H9 (cell line): Measurements from ENCODE around the gene COX4I2. TPM values are rescaled to one million over a fixed set of nuclear protein-coding genes. Genes with fewer than 3 reads are reported as not detected.

ENCODE experiments used
- DNase-seq: peaks from one replicate; pipeline ENCODE4 v3.0.0-alpha.2; 2017
- H2AFZ ChIP-seq: one replicate; pipeline ENCODE4 v1.6.1; 2013; ENCODE audit warnings: mild to moderate bottlenecking, low read length, control low read depth, moderate library complexity
- H2AK5ac ChIP-seq: 2 replicates; pipeline ENCODE4 v1.6.1; 2013; ENCODE audit warnings: low read length, control low read depth, mixed read lengths; ENCODE audit not compliant: insufficient read length
- H2BK120ac ChIP-seq: one replicate; pipeline ENCODE4 v1.6.1; 2013; ENCODE audit warnings: low read depth, mild to moderate bottlenecking, low read length, control low read depth, inconsistent platforms; ENCODE audit not compliant: poor library complexity, severe bottlenecking
- H2BK12ac ChIP-seq: 2 replicates; pipeline ENCODE4 v1.6.1; 2013; ENCODE audit warnings: low read length, control low read depth, mixed read lengths, low read depth; ENCODE audit not compliant: insufficient read length
- H2BK15ac ChIP-seq: 2 replicates; pipeline ENCODE4 v1.6.1; 2013; ENCODE audit warnings: low read depth, low read length, control low read depth
- H2BK20ac ChIP-seq: one replicate; pipeline ENCODE4 v1.6.1; 2013; ENCODE audit warnings: low read depth, mild to moderate bottlenecking, low read length, control low read depth, inconsistent platforms; ENCODE audit not compliant: poor library complexity, severe bottlenecking
- H2BK5ac ChIP-seq: 2 replicates; pipeline ENCODE4 v1.6.1; 2013; ENCODE audit warnings: low read length, control low read depth, mixed read lengths; ENCODE audit not compliant: insufficient read length
- H3K14ac ChIP-seq: 2 replicates; pipeline ENCODE4 v1.6.1; 2013; ENCODE audit warnings: low read length, control low read depth; ENCODE audit not compliant: insufficient read depth
- H3K18ac ChIP-seq: 2 replicates; pipeline ENCODE4 v1.6.1; 2013; ENCODE audit warnings: low read depth, mild to moderate bottlenecking, mixed read lengths, low read length, control low read depth; ENCODE audit not compliant: insufficient read length
- H3K23ac ChIP-seq: 2 replicates; pipeline ENCODE4 v1.6.1; 2013; ENCODE audit warnings: low read length, control low read depth, mixed read lengths, low read depth; ENCODE audit not compliant: insufficient read length
- H3K23me2 ChIP-seq: 2 replicates; pipeline ENCODE4 v1.6.1; 2013; ENCODE audit warnings: low read depth, mild to moderate bottlenecking, mixed read lengths, low read length, control low read depth; ENCODE audit not compliant: insufficient read length, poor library complexity, severe bottlenecking
- H3K27ac ChIP-seq: 2 replicates; pipeline ENCODE4 v1.5.1; 2013; ENCODE audit warnings: low read length, control low read depth, mixed read lengths, low read depth; ENCODE audit not compliant: insufficient read length
- H3K27me3 ChIP-seq: 2 replicates; pipeline ENCODE4 v1.6.1; 2013; ENCODE audit warnings: low read length, control low read depth, inconsistent platforms; ENCODE audit not compliant: insufficient read depth
- H3K4ac ChIP-seq: 2 replicates; pipeline ENCODE4 v1.6.1; 2013; ENCODE audit warnings: low read depth, mild to moderate bottlenecking, control low read depth, inconsistent platforms, low read length, moderate library complexity
- H3K4me1 ChIP-seq: 2 replicates; pipeline ENCODE4 v1.6.1; 2013; ENCODE audit warnings: low read length, control low read depth, inconsistent platforms; ENCODE audit not compliant: insufficient read depth
- H3K4me2 ChIP-seq: 2 replicates; pipeline ENCODE4 v1.6.1; 2013; ENCODE audit warnings: low read length, control low read depth, mixed read lengths; ENCODE audit not compliant: insufficient read length, insufficient read depth
- H3K56ac ChIP-seq: 2 replicates; pipeline ENCODE4 v1.6.1; 2013; ENCODE audit warnings: low read depth, mild to moderate bottlenecking, mixed read lengths, low read length, control low read depth; ENCODE audit not compliant: insufficient read length
- H3K79me1 ChIP-seq: 2 replicates; pipeline ENCODE4 v1.6.1; 2013; ENCODE audit warnings: low read depth, mild to moderate bottlenecking, moderate library complexity, low read length, control low read depth, inconsistent platforms; ENCODE audit not compliant: insufficient read depth, poor library complexity, severe bottlenecking
- H3K79me2 ChIP-seq: 2 replicates; pipeline ENCODE4 v1.6.1; 2013; ENCODE audit warnings: low read length, control low read depth, inconsistent platforms; ENCODE audit not compliant: insufficient read depth
- H3K9ac ChIP-seq: 2 replicates; pipeline ENCODE4 v1.6.1; 2013; ENCODE audit warnings: low read length, control low read depth, mixed read lengths; ENCODE audit not compliant: insufficient read length; ENCODE audit errors: extremely low read depth
- H3K9me3 ChIP-seq: one replicate; pipeline ENCODE4 v1.6.1; 2013; ENCODE audit warnings: low read depth, low read length, inconsistent platforms; ENCODE audit not compliant: control insufficient read depth
- H3T11ph ChIP-seq: one replicate; pipeline ENCODE4 v1.6.1; 2013; ENCODE audit warnings: mild to moderate bottlenecking, low read length, control low read depth, inconsistent platforms
- H4K20me1 ChIP-seq: one replicate; pipeline ENCODE4 v1.6.1; 2013; ENCODE audit not compliant: control insufficient read depth, insufficient read length, insufficient read depth
- H4K5ac ChIP-seq: 2 replicates; pipeline ENCODE4 v1.6.1; 2013; ENCODE audit warnings: low read depth, mild to moderate bottlenecking, mixed read lengths, low read length, control low read depth; ENCODE audit not compliant: insufficient read length
- H4K8ac ChIP-seq: replicated peaks from 2 replicates; pipeline ENCODE4 v1.6.1; 2013; ENCODE audit warnings: low read length, control low read depth, mixed read lengths, low read depth; ENCODE audit not compliant: insufficient read length
- H4K91ac ChIP-seq: 2 replicates; pipeline ENCODE4 v1.6.1; 2013; ENCODE audit warnings: low read depth, mild to moderate bottlenecking, moderate library complexity, mixed read lengths, low read length, control low read depth; ENCODE audit not compliant: insufficient read length
- H3K27ac Mint-ChIP-seq, 3 experiments: 2 replicates in 2 of 3; 3 replicates in 1 of 3; pipeline ENCODE4 v1.8.0; 2020 to 2021; ENCODE audit warnings: mixed read lengths in 3 of 3, mild to moderate bottlenecking in 1 of 3, moderate library complexity in 1 of 3
- H3K27me3 Mint-ChIP-seq: 2 replicates; pipeline ENCODE4 v1.8.0; 2021; ENCODE audit warnings: low read depth, mild to moderate bottlenecking, moderate library complexity, mixed read lengths
- H3K36me3 Mint-ChIP-seq, 3 experiments: 2 replicates in 2 of 3; 3 replicates in 1 of 3; pipeline ENCODE4 v1.8.0; 2020 to 2021; ENCODE audit warnings: low read depth in 3 of 3, mixed read lengths in 3 of 3; ENCODE audit not compliant: insufficient read depth in 1 of 3
- H3K4me1 Mint-ChIP-seq, 2 experiments: 2 replicates each; pipeline ENCODE4 v1.8.0; 2020; ENCODE audit warnings: mixed read lengths in 2 of 2
- H3K4me3 Mint-ChIP-seq, 2 experiments: 2 replicates in 1 of 2; 3 replicates in 1 of 2; pipeline ENCODE4 v1.8.0; 2020 to 2021; ENCODE audit warnings: mild to moderate bottlenecking in 2 of 2, mixed read lengths in 2 of 2, moderate library complexity in 1 of 2
- H3K9me3 Mint-ChIP-seq, 2 experiments: 2 replicates in 1 of 2; 3 replicates in 1 of 2; pipeline ENCODE4 v1.8.0; 2020; ENCODE audit warnings: mild to moderate bottlenecking in 2 of 2, mixed read lengths in 2 of 2, moderate library complexity in 1 of 2
- CTCF ChIP-seq: fragments of 200-600 bp; sonication (generic); conservative IDR thresholded peaks from 3 replicates; pipeline ENCODE4 v1.8.0; 2021; ENCODE audit warnings: antibody characterized with exemption, mild to moderate bottlenecking
- total RNA-seq: library from RNA; stranded (reverse); gene quantifications from 2 replicates; pipeline ENCODE4 v1.2.1, GENCODE V29; 2021

The COX4I2 gene
- total RNA-seq, 1 experiment from 2014 or later = not detected

DNA sequence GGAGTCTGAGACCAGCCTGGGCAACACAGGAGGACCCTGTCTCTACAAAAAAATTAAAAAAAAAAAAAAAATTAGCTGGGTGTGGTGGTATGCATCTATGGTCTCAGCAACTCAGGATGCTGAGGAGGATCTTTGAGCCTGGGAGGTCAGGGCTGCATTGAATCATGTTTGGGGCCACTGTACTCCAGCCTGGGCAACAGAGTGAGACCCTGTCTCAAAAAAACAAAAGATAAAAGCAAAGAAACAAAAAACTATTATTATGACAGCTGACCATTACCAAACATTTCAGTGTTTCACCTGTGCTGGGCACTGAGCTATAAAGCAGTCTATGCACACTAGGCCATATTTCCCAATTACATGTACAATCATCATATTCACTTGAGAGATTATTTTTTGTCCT, 35.7 kb downstream of the COX4I2 start:
- no peak overlapping the region for H2BK15ac ChIP-seq
- H3K79me2 ChIP-seq = no peaks in the 10 kb centered on the region
- no peaks in the 10 kb centered on the region for H3K4me1 ChIP-seq
- H3K79me1 ChIP-seq = no peaks in the 10 kb centered on the region
- no peak overlapping the region for H3K27ac ChIP-seq
- H3K4me1 Mint-ChIP-seq = peaks cover 20 to 25% of the 10 kb centered on the region in 2 experiments
- H2AK5ac ChIP-seq = no peak overlapping the region
- no peak for DNase-seq
- H2BK20ac ChIP-seq = no peak overlapping the region
- no peak overlapping the region for H4K5ac ChIP-seq
- H4K91ac ChIP-seq = no peak overlapping the region
- peaks cover 2% of the 10 kb centered on the region for H4K20me1 ChIP-seq
- no peak overlapping the region for H2BK120ac ChIP-seq
- H3K56ac ChIP-seq = no peak overlapping the region
- no peak overlapping the region for H3K4me3 Mint-ChIP-seq
- no peak overlapping the region for H3K18ac ChIP-seq
- H3K27me3 ChIP-seq = no peaks in the 10 kb centered on the region
- no peaks in the 10 kb centered on the region for H3K23me2 ChIP-seq
- no peak overlapping the region for H2BK12ac ChIP-seq
- H4K8ac ChIP-seq = no peak overlapping the region
- H3K27ac Mint-ChIP-seq = no peak overlapping the region
- H3K9me3 Mint-ChIP-seq = no peaks in the 10 kb centered on the region
- no peak overlapping the region for H3K4ac ChIP-seq
- no peak overlapping the region for H3K9ac ChIP-seq
- H3K4me2 ChIP-seq = no peak overlapping the region
- H3K9me3 ChIP-seq = no peaks in the 10 kb centered on the region
- no peak overlapping the region for H3K14ac ChIP-seq
- no peak for TF ChIP-seq CTCF
- H3T11ph ChIP-seq = no peak overlapping the region
- peaks cover 1 to 44% (median 13%) of the 10 kb centered on the region in 3 experiments; a peak in 5 of 7 replicates for H3K36me3 Mint-ChIP-seq
- no peak overlapping the region for H2BK5ac ChIP-seq
- no peak overlapping the region for H3K23ac ChIP-seq
- H2AFZ ChIP-seq = no peak overlapping the region
- no peaks in the 10 kb centered on the region for H3K27me3 Mint-ChIP-seq
